OCI-LY3 (cell line): ENCODE measurements around the gene GTF2IRD1.

ENCODE experiments used
- H2AFZ ChIP-seq: fragments of 200-600, 300-600 bp; shearing (Covaris generic); 2 replicates; pipeline ENCODE4 v1.6.0; 2014; ENCODE audit warnings: antibody characterized with exemption, low read depth, low read length
- H3K27ac ChIP-seq: fragments of 200-600, 300-600 bp; sonication (generic); 2 replicates; pipeline ENCODE4 v1.5.1; 2014; ENCODE audit warnings: mild to moderate bottlenecking, low read length, moderate library complexity, mixed read lengths
- H3K27me3 ChIP-seq: fragments of 200-600, 300-600 bp; sonication (generic); 2 replicates; pipeline ENCODE4 v1.6.1; 2014; ENCODE audit warnings: low read depth, low read length, mixed read lengths
- H3K36me3 ChIP-seq: fragments of 200-600, 300-600 bp; sonication (generic); replicated peaks from 2 replicates; pipeline ENCODE3; 2014; ENCODE audit warnings: low read depth, low read length, mixed read lengths
- H3K4me1 ChIP-seq: fragments of 300-600, 200-600 bp; sonication (generic); 2 replicates; pipeline ENCODE4 v1.6.1; 2014; ENCODE audit warnings: low read length, mixed read lengths
- H3K4me2 ChIP-seq: fragments of 200-600, 300-600 bp; sonication (generic); 2 replicates; pipeline ENCODE4 v1.6.1; 2014; ENCODE audit warnings: low read length, mixed read lengths
- H3K4me3 ChIP-seq: fragments of 300-600, 200-600 bp; sonication (generic); 2 replicates; pipeline ENCODE4 v1.5.1; 2014; ENCODE audit warnings: antibody characterized with exemption, mild to moderate bottlenecking, low read length, moderate library complexity
- H3K79me2 ChIP-seq: fragments of 300-600, 200-600 bp; shearing (Covaris generic); 2 replicates; pipeline ENCODE4 v1.6.1; 2014; ENCODE audit warnings: mild to moderate bottlenecking, low read length, mixed read lengths
- H3K9ac ChIP-seq: fragments of 300-600, 200-600 bp; shearing (Covaris generic); 2 replicates; pipeline ENCODE4 v1.6.0; 2014; ENCODE audit warnings: mild to moderate bottlenecking, low read length, moderate library complexity
- H3K9me3 ChIP-seq: fragments of 200-600, 300-600 bp; shearing (Covaris generic); 2 replicates; pipeline ENCODE4 v1.6.1; 2014; ENCODE audit warnings: low read length, mixed read lengths; ENCODE audit not compliant: insufficient read depth
- H4K20me1 ChIP-seq: fragments of 200-600, 300-600 bp; sonication (generic); 2 replicates; pipeline ENCODE4 v1.6.1; 2016; ENCODE audit warnings: low read length, mixed read lengths; ENCODE audit not compliant: insufficient read depth
- EZH2phosphoT487 ChIP-seq: fragments of 200-600 bp; shearing (Covaris generic); IDR thresholded peaks from 2 replicates; pipeline ENCODE4 v1.6.1; 2018; ENCODE audit warnings: antibody characterized with exemption, mixed run types, low read depth
- TF ChIP-seq, protein P1 (sequence below): fragments of 200-600, 300-600 bp; sonication (generic); IDR thresholded peaks from 2 replicates; pipeline ENCODE4 v1.5.1; 2014; ENCODE audit warnings: antibody characterized with exemption, low read length, low read depth

The GTF2IRD1 gene

GRCh38 chr7:74473116-74473515 is 19.4 kb downstream of the GTF2IRD1 start:
- no peaks in the 10 kb centered on the region for H3K36me3 ChIP-seq
- H3K4me3 ChIP-seq: no peak overlapping the region
- no peaks in the 10 kb centered on the region for H3K27me3 ChIP-seq
- no peak overlapping the region for H3K4me2 ChIP-seq
- H4K20me1 ChIP-seq: no peaks in the 10 kb centered on the region
- H3K79me2 ChIP-seq: no peaks in the 10 kb centered on the region
- no peak overlapping the region for H2AFZ ChIP-seq
- H3K9ac ChIP-seq: no peak overlapping the region
- no peaks in the 10 kb centered on the region for H3K9me3 ChIP-seq
- TF ChIP-seq, protein P1, sequence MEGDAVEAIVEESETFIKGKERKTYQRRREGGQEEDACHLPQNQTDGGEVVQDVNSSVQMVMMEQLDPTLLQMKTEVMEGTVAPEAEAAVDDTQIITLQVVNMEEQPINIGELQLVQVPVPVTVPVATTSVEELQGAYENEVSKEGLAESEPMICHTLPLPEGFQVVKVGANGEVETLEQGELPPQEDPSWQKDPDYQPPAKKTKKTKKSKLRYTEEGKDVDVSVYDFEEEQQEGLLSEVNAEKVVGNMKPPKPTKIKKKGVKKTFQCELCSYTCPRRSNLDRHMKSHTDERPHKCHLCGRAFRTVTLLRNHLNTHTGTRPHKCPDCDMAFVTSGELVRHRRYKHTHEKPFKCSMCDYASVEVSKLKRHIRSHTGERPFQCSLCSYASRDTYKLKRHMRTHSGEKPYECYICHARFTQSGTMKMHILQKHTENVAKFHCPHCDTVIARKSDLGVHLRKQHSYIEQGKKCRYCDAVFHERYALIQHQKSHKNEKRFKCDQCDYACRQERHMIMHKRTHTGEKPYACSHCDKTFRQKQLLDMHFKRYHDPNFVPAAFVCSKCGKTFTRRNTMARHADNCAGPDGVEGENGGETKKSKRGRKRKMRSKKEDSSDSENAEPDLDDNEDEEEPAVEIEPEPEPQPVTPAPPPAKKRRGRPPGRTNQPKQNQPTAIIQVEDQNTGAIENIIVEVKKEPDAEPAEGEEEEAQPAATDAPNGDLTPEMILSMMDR: no peak
- TF ChIP-seq EZH2phosphoT487: no peak
- H3K27ac ChIP-seq: no peak overlapping the region
- H3K4me1 ChIP-seq: no peaks in the 10 kb centered on the region

- Histone ChIP-seq H3K36me3 (no peaks in the 10 kb centered on the region), H2AFZ (no peak overlapping the region), H4K20me1 (no peaks in the 10 kb centered on the region), H3K4me3 (no peak overlapping the region), H3K4me1 (no peaks in the 10 kb centered on the region), H3K27me3 (no peaks in the 10 kb centered on the region), H3K79me2 (no peaks in the 10 kb centered on the region), H3K4me2 (no peak overlapping the region), H3K27ac (no peak overlapping the region), H3K9me3 (no peaks in the 10 kb centered on the region), H3K9ac (no peak overlapping the region)
- no peak for TF ChIP-seq EZH2phosphoT487
- TF ChIP-seq, protein P1: no peak
Observed at GRCh38 chr7:74474271-74474865, 20.7 kb downstream of the GTF2IRD1 start.

DNA sequence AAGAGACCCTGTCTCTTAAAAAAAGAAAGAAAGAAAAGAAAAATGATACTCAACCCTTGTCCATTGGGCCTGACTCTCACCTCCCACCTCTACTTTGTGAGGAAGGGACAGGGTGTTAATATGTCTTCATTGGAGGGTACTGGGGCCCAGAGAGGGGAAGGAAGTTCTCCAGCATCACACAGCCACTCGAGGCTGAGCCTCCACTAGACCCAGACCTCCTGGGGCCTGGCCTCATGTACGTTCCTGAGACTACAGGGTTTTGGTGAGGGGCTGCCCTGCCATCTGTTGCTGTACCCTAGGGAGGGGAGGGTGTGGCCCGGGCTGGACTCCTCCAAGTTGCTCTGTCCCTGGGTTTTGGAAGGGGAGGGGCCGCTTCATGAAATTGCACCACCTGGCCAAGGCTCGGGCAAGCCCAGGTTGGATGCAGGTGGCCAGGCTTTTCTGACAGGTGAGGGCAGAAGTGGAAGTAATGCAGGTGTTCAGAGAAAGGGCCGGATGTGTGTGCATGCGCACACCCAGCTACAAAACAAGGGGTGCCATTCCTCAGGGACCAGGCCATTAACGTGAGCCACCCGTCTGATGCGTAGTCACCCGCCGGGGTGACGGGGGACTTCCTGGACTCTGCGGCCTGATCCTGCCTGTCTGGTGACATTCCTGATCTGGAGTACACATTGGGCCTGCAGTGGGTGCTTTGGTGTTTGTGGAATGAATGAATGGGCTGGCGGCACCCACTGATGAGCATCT is 21.7 kb downstream of the GTF2IRD1 start:
- no peaks in the 10 kb centered on the region for H4K20me1 ChIP-seq
- H3K27me3 ChIP-seq: no peaks in the 10 kb centered on the region
- no peak overlapping the region for H3K27ac ChIP-seq
- H3K4me3 ChIP-seq: no peak overlapping the region
- no peak overlapping the region for H3K9ac ChIP-seq
- H2AFZ ChIP-seq: no peak overlapping the region
- no peaks in the 10 kb centered on the region for H3K79me2 ChIP-seq
- no peak for TF ChIP-seq EZH2phosphoT487
- H3K9me3 ChIP-seq: no peaks in the 10 kb centered on the region
- no peak overlapping the region for H3K4me2 ChIP-seq
- no peaks in the 10 kb centered on the region for H3K36me3 ChIP-seq
- no peaks in the 10 kb centered on the region for H3K4me1 ChIP-seq

DNA sequence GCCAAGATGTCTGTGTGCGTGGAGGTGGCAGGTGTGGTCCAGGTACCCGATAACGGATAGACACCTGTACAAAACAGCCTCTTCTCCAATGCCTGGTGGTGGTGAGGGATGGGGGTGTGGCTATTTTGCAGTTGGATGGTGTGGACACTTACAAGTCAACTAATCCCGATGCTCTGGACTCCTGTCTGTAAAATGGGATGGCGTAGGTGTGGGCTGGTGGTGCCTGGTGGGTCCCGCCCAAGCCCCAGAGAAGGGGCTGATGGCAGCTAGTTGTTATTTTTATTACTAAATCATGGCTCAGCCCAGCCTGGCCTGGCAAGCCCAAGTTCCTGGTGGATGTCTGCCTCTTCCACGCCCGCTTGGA is 22.3 kb downstream of the GTF2IRD1 start:
- Histone ChIP-seq H3K4me2 (no peak overlapping the region), H3K79me2 (no peaks in the 10 kb centered on the region)

More for the DNA sequence above, 22.3 kb downstream of the GTF2IRD1 start:
- Histone ChIP-seq H3K36me3 (no peaks in the 10 kb centered on the region), H2AFZ (no peak overlapping the region), H3K9ac (no peak overlapping the region), H3K9me3 (no peaks in the 10 kb centered on the region), H3K4me1 (no peaks in the 10 kb centered on the region), H3K4me3 (no peak overlapping the region), H3K27me3 (no peaks in the 10 kb centered on the region), H4K20me1 (no peaks in the 10 kb centered on the region), H3K27ac (no peak overlapping the region)
- TF ChIP-seq, protein P1: no peak
- no peak for TF ChIP-seq EZH2phosphoT487
